DOHH2 (cell line): ENCODE results near the gene FABP3.

Experiments
- EZH2phosphoT487 ChIP-seq: fragments of 200-600 bp; sonication (generic); IDR thresholded peaks from 2 replicates; pipeline ENCODE4 v1.6.1; 2017; ENCODE audit warnings: borderline replicate concordance, mild to moderate bottlenecking, antibody characterized with exemption, low read length, moderate library complexity, mixed read lengths
- TF ChIP-seq, protein P1 (sequence below): fragments of 200-600 bp; sonication (generic); IDR thresholded peaks from one replicate; pipeline ENCODE4 v1.5.1; 2014; ENCODE audit warnings: antibody characterized with exemption, mild to moderate bottlenecking, low read depth, low read length; ENCODE audit not compliant: poor library complexity, severe bottlenecking

DNA sequence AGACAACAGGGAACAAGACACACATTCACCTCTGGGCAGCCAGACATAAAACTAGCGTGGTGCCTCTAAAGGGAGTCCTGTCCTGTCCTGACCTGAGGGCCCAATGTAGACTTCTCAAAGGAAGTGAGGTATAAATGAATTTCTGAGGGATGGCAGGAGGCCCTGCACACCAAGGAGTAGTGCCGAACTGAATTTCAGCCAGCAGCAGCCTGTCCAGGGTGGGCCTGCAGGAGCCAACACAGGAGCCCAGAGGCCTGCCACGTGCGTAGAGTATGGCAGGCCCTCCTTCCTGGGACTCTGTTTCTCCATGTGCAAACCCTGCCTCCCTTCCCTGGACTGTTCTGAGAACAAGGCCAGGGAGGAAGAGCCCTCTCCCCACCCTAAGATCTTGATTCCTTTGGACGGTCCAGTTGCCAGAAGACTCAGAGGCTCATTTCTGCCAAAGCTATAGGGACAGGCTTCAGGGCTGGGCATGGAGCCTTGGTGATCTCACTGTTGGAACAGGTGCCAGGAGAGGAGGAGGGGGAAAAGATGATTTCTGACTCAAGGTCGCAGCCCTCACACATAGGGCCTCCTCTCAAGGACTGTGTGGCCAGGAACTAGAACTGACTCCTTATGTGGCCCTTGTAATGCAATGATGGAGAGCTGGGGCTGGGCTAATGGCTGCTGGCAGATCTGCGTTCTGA, 1.8 kb upstream of the FABP3 start:
- TF ChIP-seq, protein P1, sequence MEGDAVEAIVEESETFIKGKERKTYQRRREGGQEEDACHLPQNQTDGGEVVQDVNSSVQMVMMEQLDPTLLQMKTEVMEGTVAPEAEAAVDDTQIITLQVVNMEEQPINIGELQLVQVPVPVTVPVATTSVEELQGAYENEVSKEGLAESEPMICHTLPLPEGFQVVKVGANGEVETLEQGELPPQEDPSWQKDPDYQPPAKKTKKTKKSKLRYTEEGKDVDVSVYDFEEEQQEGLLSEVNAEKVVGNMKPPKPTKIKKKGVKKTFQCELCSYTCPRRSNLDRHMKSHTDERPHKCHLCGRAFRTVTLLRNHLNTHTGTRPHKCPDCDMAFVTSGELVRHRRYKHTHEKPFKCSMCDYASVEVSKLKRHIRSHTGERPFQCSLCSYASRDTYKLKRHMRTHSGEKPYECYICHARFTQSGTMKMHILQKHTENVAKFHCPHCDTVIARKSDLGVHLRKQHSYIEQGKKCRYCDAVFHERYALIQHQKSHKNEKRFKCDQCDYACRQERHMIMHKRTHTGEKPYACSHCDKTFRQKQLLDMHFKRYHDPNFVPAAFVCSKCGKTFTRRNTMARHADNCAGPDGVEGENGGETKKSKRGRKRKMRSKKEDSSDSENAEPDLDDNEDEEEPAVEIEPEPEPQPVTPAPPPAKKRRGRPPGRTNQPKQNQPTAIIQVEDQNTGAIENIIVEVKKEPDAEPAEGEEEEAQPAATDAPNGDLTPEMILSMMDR: no peak
- TF ChIP-seq EZH2phosphoT487: no peak
